ENCODE results near the gene ATG4D. TPM values are rescaled to one million over a fixed set of nuclear protein-coding genes. Genes with fewer than 3 reads are reported as not detected.
"Not testable (repeated sequence)": the region's sequence is repeated elsewhere in the genome, so short reads cannot be mapped to it uniquely, and the experiment has no call there.

ATG4D gene
- total RNA-seq, 2 donors from 2014 or later: 87.0 to 93.9 TPM

- DNase-seq (no peak), ATAC-seq (no peak)
- intact Hi-C loops (cut with DNase I, micrococcal nuclease): no loop called here
Measured at GRCh38 chr19:10546817-10547216, 3.1 kb downstream of the ATG4D start.

- DNase-seq: no peak
- intact Hi-C loops (cut with DNase I, micrococcal nuclease): no loop called here
- no peak for ATAC-seq
Measured at GRCh38 chr19:10548746-10549276, 5.1 kb downstream of the ATG4D start.

GRCh38 chr19:10549733-10550132 is 6.0 kb downstream of the ATG4D start:
- intact Hi-C loops (cut with DNase I, micrococcal nuclease): no loop called here
- no peak for DNase-seq
- ATAC-seq: no peak

GRCh38 chr19:10550336-10550735 is 6.6 kb downstream of the ATG4D start:
- ATAC-seq: no peak

GRCh38 chr19:10551006-10551405 is 7.3 kb downstream of the ATG4D start:
- intact Hi-C loops (cut with DNase I, micrococcal nuclease): not testable (repeated sequence)
- peak; percentile 67 for ATAC-seq
- DNase-seq: peak; percentile 52 to 54

More at GRCh38 chr19:10550336-10550735, 6.6 kb downstream of the ATG4D start:
- intact Hi-C loops (cut with DNase I, micrococcal nuclease): no loop called here
- DNase-seq: no peak

GRCh38 chr19:10551698-10552301 is 8.1 kb downstream of the ATG4D start:
- intact Hi-C loops (cut with DNase I, micrococcal nuclease): no loop called here
- ATAC-seq (peak; percentile 34), DNase-seq (peak in 1 of 2 donors; percentile 50)

GRCh38 chr19:10552510-10553053 is 8.9 kb downstream of the ATG4D start:
- peak; percentile 52 for ATAC-seq
- DNase-seq: peak in 1 of 2 donors; percentile 36
- intact Hi-C loops (cut with DNase I, micrococcal nuclease): no loop called here

GRCh38 chr19:10553087-10553667 is 9.5 kb downstream of the ATG4D start:
- intact Hi-C loops (cut with DNase I, micrococcal nuclease): no loop called here

GRCh38 chr19:10553943-10554381 is 10.3 kb downstream of the ATG4D start:
- intact Hi-C loops (cut with DNase I, micrococcal nuclease): no loop called here
- ATAC-seq (peak; percentile 2), DNase-seq (peak in 1 of 2 donors; percentile 51)

More at GRCh38 chr19:10553087-10553667, 9.5 kb downstream of the ATG4D start:
- no peak for ATAC-seq
- peak in 1 of 2 donors; percentile 21 for DNase-seq

GRCh38 chr19:10554760-10555609 is 11.3 kb downstream of the ATG4D start:
- intact Hi-C loops (cut with DNase I, micrococcal nuclease): no loop called here
- DNase-seq (peak in 1 of 2 donors; percentile 20), ATAC-seq (peak; percentile 13)

- ATAC-seq (no peak), DNase-seq (no peak)
- intact Hi-C loops (cut with DNase I, micrococcal nuclease): no loop called here
Measured at GRCh38 chr19:10555610-10555973, 11.9 kb downstream of the ATG4D start.

GRCh38 chr19:10557603-10558197 is 14.0 kb downstream of the ATG4D start:
- ATAC-seq (no peak), DNase-seq (no peak)
- intact Hi-C loops (cut with DNase I, micrococcal nuclease): no loop called here

GRCh38 chr19:10560154-10560553 is 16.4 kb downstream of the ATG4D start:
- intact Hi-C loops (cut with DNase I, micrococcal nuclease): no loop called here
- no peak for DNase-seq
- ATAC-seq: no peak

GRCh38 chr19:10562609-10563008 is 18.9 kb downstream of the ATG4D start:
- intact Hi-C loops (cut with DNase I, micrococcal nuclease): no loop called here
- ATAC-seq (no peak), DNase-seq (no peak)

GRCh38 chr19:10565028-10565566 is 21.4 kb downstream of the ATG4D start:
- intact Hi-C loops (cut with DNase I, micrococcal nuclease): no loop called here
- ATAC-seq: no peak
- peak; percentile 58 to 70 for DNase-seq

GRCh38 chr19:10565567-10566407 is 22.1 kb downstream of the ATG4D start, which contains the start of gene KRI1:
TSS of gene KRI1 (minus strand) at chr19:10566010. CDS start at chr19:10565999, 11 bp downstream.
- peak; percentile 99 for DNase-seq
- peak; percentile 76 for ATAC-seq
- intact Hi-C loops (cut with DNase I, micrococcal nuclease): no loop called here

- DNase-seq (no peak), ATAC-seq (no peak)
- intact Hi-C loops (cut with DNase I, micrococcal nuclease): no loop called here
Measured at GRCh38 chr19:10566408-10566657, 22.6 kb downstream of the ATG4D start.
